Thyroid gland (tissue), 4 donors: Measurements from ENCODE around the gene ASTL. TPM values are rescaled to one million over a fixed set of nuclear protein-coding genes. Genes with fewer than 3 reads are reported as not detected.
A peak's percentile ranks its signal among the peaks of the same experiment; 100 is the strongest.

ENCODE experiments used
- DNase-seq, 2 donors: peaks; one replicate each; pipeline ENCODE4 v3.0.0-alpha.2; 2019
- H3K27ac ChIP-seq, 3 donors: fragments of 200-600 bp; sonication (generic); 1 replicate in 2 of 3; 2 replicates in 1 of 3; pipeline ENCODE4 v1.5.1; 2016 to 2019; ENCODE audit warnings: mild to moderate bottlenecking in 1 of 3, moderate library complexity in 1 of 3
- H3K27me3 ChIP-seq: fragments of 200-600 bp; sonication (generic); one replicate; pipeline ENCODE4 v1.5.1; 2019
- H3K36me3 ChIP-seq, 2 donors: fragments of 200-600 bp; sonication (generic); one replicate each; pipeline ENCODE4 v1.5.1; 2016 to 2019
- H3K4me1 ChIP-seq, 2 donors: fragments of 200-600 bp; sonication (generic); one replicate each; pipeline ENCODE4 v1.5.1; 2017 to 2019
- H3K4me3 ChIP-seq, 3 donors: fragments of 200-600 bp; sonication (generic); replicated peaks in 1 of 3; 1 replicate in 2 of 3; 2 replicates in 1 of 3; pipeline ENCODE4 v1.5.1; 2016; ENCODE audit warnings: mild to moderate bottlenecking in 1 of 3
- H3K9me3 ChIP-seq: fragments of 200-600 bp; sonication (generic); one replicate; pipeline ENCODE4 v1.5.1; 2017
- POLR2A ChIP-seq, 2 donors: fragments of 450-650 bp; IDR thresholded peaks; one replicate each; pipeline ENCODE4 v1.6.1; 2017; ENCODE audit warnings: antibody characterized with exemption in 2 of 2, mild to moderate bottlenecking in 2 of 2, moderate library complexity in 1 of 2
- WGBS, 2 donors: methylation state at CpG; one replicate each; pipeline ENCODE4 v1.1.5; 2017; 5-methylcytosine and 5-hydroxymethylcytosine counted together
- intact Hi-C: fragments of 100-400 bp; cut with DNase I; formaldehyde crosslinking; loops from one replicate; pipeline ENCODE4 v1.15.1; 2023
- total RNA-seq, 4 donors: library from RNA; depleted of rRNA; stranded (reverse); fragments of >200 nt; gene quantifications; one replicate each; pipeline ENCODE4 v1.2.3, GENCODE V29; 2016
- TF ChIP-seq, protein P1 (sequence below), 6 experiments: fragments of 200-600 bp in 3 of 6; fragments of 450-650 bp in 3 of 6; sonication (generic) in 3 of 6; IDR thresholded peaks; one replicate each; pipeline ENCODE4 v1.5.1; 2016 to 2019; ENCODE audit warnings: antibody characterized with exemption in 6 of 6, mild to moderate bottlenecking in 2 of 6, inconsistent platforms in 1 of 6, moderate library complexity in 1 of 6

The ASTL gene
- total RNA-seq, 4 donors from 2014 or later, result not detected

DNA sequence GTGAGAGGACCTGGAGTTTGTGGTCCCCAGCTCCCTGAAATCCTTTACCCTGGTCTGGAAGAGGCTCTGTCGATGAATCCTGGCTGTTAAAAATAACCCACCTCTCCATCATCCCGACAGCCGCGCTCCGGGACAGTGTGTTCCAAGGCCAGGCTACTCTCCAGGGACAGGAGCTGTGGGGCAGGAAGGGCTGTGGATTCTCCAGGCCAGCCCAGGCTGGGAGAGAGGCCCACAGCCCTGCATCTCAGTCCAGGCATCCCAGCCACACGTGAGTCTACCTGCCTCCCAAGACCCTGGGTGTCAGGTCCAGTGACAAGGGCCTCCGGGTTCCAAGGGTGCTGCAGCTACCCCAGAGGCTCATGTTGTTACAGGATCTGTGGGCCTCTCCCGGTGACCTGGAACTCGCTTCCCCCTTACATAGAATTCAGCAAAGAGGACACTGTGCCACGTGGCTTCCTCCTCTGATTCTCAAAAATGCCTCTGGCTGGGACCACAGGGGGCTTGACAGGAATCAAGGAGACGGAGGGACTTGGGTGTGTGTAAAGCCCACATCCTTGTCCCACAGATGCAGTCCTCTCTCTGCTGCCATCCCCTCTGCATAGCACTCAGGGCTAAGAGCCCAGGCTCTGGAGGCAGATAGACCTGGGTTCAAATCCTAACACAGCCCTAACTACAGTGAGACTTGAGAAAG, 39.3 kb downstream of the ASTL start:
- Histone ChIP-seq H3K9me3 (no peaks in the 10 kb centered on the region), H3K36me3 (no peaks in the 10 kb centered on the region), H3K4me3 (no peak overlapping the region), H3K27me3 (no peaks in the 10 kb centered on the region), H3K4me1 (peaks cover 0 to 9% of the 10 kb centered on the region in 2 donors), H3K27ac (peak overlapping the region in 1 of 3 donors; percentile 10)
- peak in 1 of 2 donors; percentile 2 for DNase-seq
- TF ChIP-seq POLR2A (IDR thresholded peaks at IDR 0.05), result no peak
- TF ChIP-seq, protein P1, sequence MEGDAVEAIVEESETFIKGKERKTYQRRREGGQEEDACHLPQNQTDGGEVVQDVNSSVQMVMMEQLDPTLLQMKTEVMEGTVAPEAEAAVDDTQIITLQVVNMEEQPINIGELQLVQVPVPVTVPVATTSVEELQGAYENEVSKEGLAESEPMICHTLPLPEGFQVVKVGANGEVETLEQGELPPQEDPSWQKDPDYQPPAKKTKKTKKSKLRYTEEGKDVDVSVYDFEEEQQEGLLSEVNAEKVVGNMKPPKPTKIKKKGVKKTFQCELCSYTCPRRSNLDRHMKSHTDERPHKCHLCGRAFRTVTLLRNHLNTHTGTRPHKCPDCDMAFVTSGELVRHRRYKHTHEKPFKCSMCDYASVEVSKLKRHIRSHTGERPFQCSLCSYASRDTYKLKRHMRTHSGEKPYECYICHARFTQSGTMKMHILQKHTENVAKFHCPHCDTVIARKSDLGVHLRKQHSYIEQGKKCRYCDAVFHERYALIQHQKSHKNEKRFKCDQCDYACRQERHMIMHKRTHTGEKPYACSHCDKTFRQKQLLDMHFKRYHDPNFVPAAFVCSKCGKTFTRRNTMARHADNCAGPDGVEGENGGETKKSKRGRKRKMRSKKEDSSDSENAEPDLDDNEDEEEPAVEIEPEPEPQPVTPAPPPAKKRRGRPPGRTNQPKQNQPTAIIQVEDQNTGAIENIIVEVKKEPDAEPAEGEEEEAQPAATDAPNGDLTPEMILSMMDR (IDR thresholded peaks at IDR 0.05), result no peak
- intact Hi-C loops, result no loop called here
- WGBS, 2 donors, result 56 to 65% methylated on average over 9 to 11 of the region's 11 CpGs

DNA sequence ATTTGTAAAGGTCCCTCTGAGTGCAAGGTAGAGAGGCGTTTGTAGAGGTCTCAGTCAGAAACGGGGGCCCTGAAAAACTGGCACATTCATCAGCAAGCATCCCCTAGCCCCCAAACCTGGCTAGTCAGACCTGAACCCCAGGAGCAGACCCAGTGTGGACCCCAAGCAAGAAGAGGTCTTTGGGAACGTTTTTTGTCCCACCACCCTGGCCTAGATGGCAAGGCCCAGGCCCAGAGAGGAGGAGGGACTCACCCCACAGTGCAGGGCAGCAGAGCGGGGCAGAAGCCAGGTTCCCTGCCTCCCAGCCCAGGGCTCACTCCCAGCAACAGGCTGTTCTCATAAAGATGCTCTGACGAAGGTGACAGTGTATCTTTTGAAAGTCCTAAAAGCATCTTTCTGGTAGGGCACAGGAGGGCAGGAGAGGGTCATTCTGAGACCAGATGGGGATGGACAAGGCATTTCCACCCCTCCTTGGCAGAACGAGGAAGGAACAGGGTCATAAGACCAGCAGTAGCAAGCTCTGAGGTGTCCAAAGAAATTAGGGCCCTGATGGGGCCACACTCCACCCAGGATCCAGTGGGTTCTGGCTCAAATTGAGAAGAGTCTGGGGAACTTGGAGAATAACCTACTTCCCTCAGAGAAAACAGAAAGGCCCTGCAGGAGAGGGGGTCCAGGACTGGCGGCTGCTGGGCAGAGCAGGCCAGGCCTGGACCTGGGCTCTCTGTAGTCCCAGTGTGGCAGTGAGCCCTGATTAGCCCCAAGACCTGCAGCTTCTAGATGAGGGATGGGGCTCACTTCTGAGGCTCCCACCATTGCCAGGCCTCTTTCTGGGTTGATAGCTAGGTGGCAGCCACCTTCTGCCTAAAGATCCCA, 40.1 kb downstream of the ASTL start:
- intact Hi-C loops, result no loop called here
- peaks cover 0 to 2% of the 10 kb centered on the region in 2 donors for H3K4me1 ChIP-seq
- peak in 1 of 2 donors; percentile 1 for DNase-seq
- H3K36me3 ChIP-seq, result no peaks in the 10 kb centered on the region
- no peak for TF ChIP-seq POLR2A (IDR thresholded peaks at IDR 0.05)
- TF ChIP-seq, protein P1 (IDR thresholded peaks at IDR 0.05), result no peak
- no peak overlapping the region for H3K27ac ChIP-seq
- 66 to 88% methylated on average over 5 to 7 of the region's 7 CpGs for WGBS, 2 donors
- H3K4me3 ChIP-seq, result no peak overlapping the region
- no peaks in the 10 kb centered on the region for H3K27me3 ChIP-seq
- no peaks in the 10 kb centered on the region for H3K9me3 ChIP-seq

DNA sequence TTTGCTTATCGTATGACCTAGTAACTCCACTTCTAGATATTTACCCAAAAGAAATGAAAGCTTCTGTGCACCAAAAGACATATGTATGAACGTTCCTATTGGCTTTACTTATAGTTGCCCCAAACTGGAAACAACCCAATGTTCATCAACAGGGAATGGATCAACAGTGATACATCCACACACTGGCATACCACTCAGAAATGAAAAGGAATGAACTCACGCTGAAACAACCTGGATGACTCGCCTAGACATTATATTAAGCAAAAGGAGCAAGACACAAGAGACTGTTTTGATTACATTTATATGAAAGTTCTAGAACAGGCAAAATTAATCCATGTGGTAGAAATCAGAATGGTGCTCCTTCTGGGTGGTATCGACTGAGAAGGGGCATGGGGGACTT, 40.9 kb downstream of the ASTL start:
- no peak for DNase-seq

DNA sequence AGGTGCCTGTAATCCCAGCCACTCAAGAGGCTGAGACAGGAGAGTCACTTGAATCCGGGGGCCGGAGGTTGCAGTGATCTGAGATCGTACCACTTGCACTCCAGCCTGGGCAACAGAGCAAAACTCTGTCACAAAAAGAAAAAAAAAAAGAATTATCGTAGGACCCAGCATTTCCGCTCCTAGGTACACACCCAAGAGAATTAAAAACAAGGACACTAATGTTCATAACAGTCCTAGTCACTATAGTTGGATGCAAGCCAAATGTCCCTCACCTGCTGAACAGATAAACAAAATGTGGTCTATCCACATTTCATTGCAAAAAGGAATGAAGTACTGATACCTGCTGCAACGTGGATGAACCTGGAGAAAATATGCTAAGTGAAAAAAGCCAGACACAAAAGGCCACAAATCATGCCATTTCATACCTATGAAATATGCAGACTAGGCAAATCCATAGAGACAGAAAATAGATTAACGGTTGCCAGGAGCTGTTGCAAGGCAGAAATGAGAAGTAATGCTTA, 43.1 kb downstream of the ASTL start:
- H3K27ac ChIP-seq, result no peak overlapping the region
- no peaks in the 10 kb centered on the region for H3K9me3 ChIP-seq
- H3K36me3 ChIP-seq, result no peaks in the 10 kb centered on the region
- no peak for TF ChIP-seq POLR2A (IDR thresholded peaks at IDR 0.05)
- TF ChIP-seq, protein P1 (IDR thresholded peaks at IDR 0.05), result no peak
- intact Hi-C loops, result no loop called here
- DNase-seq, result no peak
- WGBS, 2 donors, result 57 to 63% methylated on average over 7 of the region's 7 CpGs
- no peaks in the 10 kb centered on the region for H3K4me1 ChIP-seq
- H3K4me3 ChIP-seq, result no peak overlapping the region
- no peaks in the 10 kb centered on the region for H3K27me3 ChIP-seq

More for the DNA sequence above, 40.9 kb downstream of the ASTL start:
- no peak overlapping the region for H3K27ac ChIP-seq
- no peaks in the 10 kb centered on the region for H3K27me3 ChIP-seq
- TF ChIP-seq POLR2A (IDR thresholded peaks at IDR 0.05), result no peak
- TF ChIP-seq, protein P1 (IDR thresholded peaks at IDR 0.05), result no peak
- H3K4me3 ChIP-seq, result no peak overlapping the region
- no peaks in the 10 kb centered on the region for H3K9me3 ChIP-seq
- H3K36me3 ChIP-seq, result no peaks in the 10 kb centered on the region
- H3K4me1 ChIP-seq, result no peaks in the 10 kb centered on the region
- intact Hi-C loops, result no loop called here
- WGBS, 2 donors, result 87 to 94% methylated on average over 5 of the region's 5 CpGs
